SK-N-SH treated with all-trans-retinoic acid at 6 μM for 48 hours (cell line): ENCODE measurements around the gene TES.

Experiments
- ATAC-seq: fragments of 200-7000 bp; cut with Tn5 transposase; 3 replicates; pipeline ENCODE4 v1.9.1; 2020; ENCODE audit warnings: mild to moderate bottlenecking, moderate library complexity
- BACH2 ChIP-seq: fragments of 250-450 bp; sonication (Bioruptor Pico); IDR thresholded peaks from 2 replicates; pipeline ENCODE4 v1.9.0; 2021; ENCODE audit warnings: mild to moderate bottlenecking, borderline replicate concordance
- CREB5 ChIP-seq: fragments of 250-450 bp; sonication (Bioruptor Pico); IDR thresholded peaks from 2 replicates; pipeline ENCODE4 v1.5.1; 2020; ENCODE audit warnings: low read depth, mild to moderate bottlenecking, moderate library complexity
- CSDC2 ChIP-seq: fragments of 250-450 bp; sonication (Bioruptor Pico); IDR thresholded peaks from 2 replicates; pipeline ENCODE4 v1.5.0; 2020; ENCODE audit warnings: mild to moderate bottlenecking, moderate library complexity
- CSRNP3 ChIP-seq: fragments of 250-450 bp; sonication (Bioruptor Pico); IDR thresholded peaks from 2 replicates; pipeline ENCODE4 v1.5.1; 2021; ENCODE audit warnings: mild to moderate bottlenecking, moderate library complexity
- ESRRG ChIP-seq: fragments of 250-450 bp; sonication (Bioruptor Pico); IDR thresholded peaks from 2 replicates; pipeline ENCODE4 v1.6.1; 2021; ENCODE audit warnings: mild to moderate bottlenecking
- GLIS3 ChIP-seq: fragments of 250-450 bp; sonication (Bioruptor Pico); IDR thresholded peaks from 2 replicates; pipeline ENCODE4 v1.5.0; 2020; ENCODE audit warnings: mild to moderate bottlenecking, moderate library complexity
- ISL1 ChIP-seq: fragments of 250-450 bp; sonication (Bioruptor Pico); IDR thresholded peaks from 2 replicates; pipeline ENCODE4 v2.1.2; 2022; ENCODE audit warnings: mild to moderate bottlenecking, moderate library complexity
- OSR1 ChIP-seq: fragments of 250-450 bp; sonication (Bioruptor Pico); IDR thresholded peaks from 2 replicates; pipeline ENCODE4 v1.8.0; 2022; ENCODE audit warnings: moderate library complexity, mild to moderate bottlenecking, inconsistent platforms
- PATZ1 ChIP-seq: fragments of 250-450 bp; sonication (Bioruptor Pico); IDR thresholded peaks from 2 replicates; pipeline ENCODE4 v1.8.0; 2020; ENCODE audit warnings: mild to moderate bottlenecking, moderate library complexity, borderline replicate concordance
- POU6F1 ChIP-seq: fragments of 250-450 bp; sonication (Bioruptor Pico); IDR thresholded peaks from 2 replicates; pipeline ENCODE4 v1.8.0; 2021; ENCODE audit warnings: low read depth, mild to moderate bottlenecking, moderate library complexity, borderline replicate concordance
- PPARA ChIP-seq: fragments of 250-450 bp; sonication (Bioruptor Pico); IDR thresholded peaks from 2 replicates; pipeline ENCODE4 v1.5.0; 2020; ENCODE audit warnings: mild to moderate bottlenecking, borderline replicate concordance
- RARB ChIP-seq: fragments of 250-450 bp; sonication (Bioruptor Pico); IDR thresholded peaks from 2 replicates; pipeline ENCODE4 v1.8.0; 2021; ENCODE audit warnings: mild to moderate bottlenecking, moderate library complexity
- SNAI2 ChIP-seq: fragments of 250-450 bp; sonication (Bioruptor Pico); IDR thresholded peaks from 2 replicates; pipeline ENCODE4 v1.5.0; 2020; ENCODE audit warnings: mild to moderate bottlenecking, moderate library complexity
- TCF4 ChIP-seq: fragments of 250-450 bp; sonication (Bioruptor Pico); IDR thresholded peaks from 2 replicates; pipeline ENCODE4 v1.8.0; 2021; ENCODE audit warnings: mild to moderate bottlenecking, moderate library complexity, borderline replicate concordance
- TOX ChIP-seq: fragments of 250-450 bp; sonication (Bioruptor Pico); IDR thresholded peaks from 2 replicates; pipeline ENCODE4 v1.8.0; 2021; ENCODE audit warnings: mild to moderate bottlenecking, moderate library complexity, borderline replicate concordance
- TSHZ2 ChIP-seq: fragments of 250-450 bp; sonication (Bioruptor Pico); IDR thresholded peaks from 2 replicates; pipeline ENCODE4 v1.5.0; 2020; ENCODE audit warnings: mild to moderate bottlenecking, moderate library complexity
- ZFP3 ChIP-seq: fragments of 250-450 bp; sonication (Bioruptor Pico); IDR thresholded peaks from 2 replicates; pipeline ENCODE4 v1.5.0; 2020; ENCODE audit warnings: mild to moderate bottlenecking, moderate library complexity
- ZFP30 ChIP-seq: fragments of 450-650 bp; formaldehyde crosslinking; IDR thresholded peaks from 2 replicates; pipeline ENCODE4 v1.5.0; 2022; ENCODE audit warnings: mild to moderate bottlenecking, moderate library complexity
- ZNF565 ChIP-seq: fragments of 450-650 bp; formaldehyde crosslinking; conservative IDR thresholded peaks from 2 replicates; pipeline ENCODE4 v1.5.0; 2020; ENCODE audit warnings: low read depth, mild to moderate bottlenecking, moderate library complexity
- ZNF70 ChIP-seq: fragments of 450-650 bp; formaldehyde crosslinking; IDR thresholded peaks from 2 replicates; pipeline ENCODE4 v1.5.0; 2020; ENCODE audit warnings: mild to moderate bottlenecking, moderate library complexity
- ZNF8 ChIP-seq: fragments of 450-650 bp; formaldehyde crosslinking; IDR thresholded peaks from 2 replicates; pipeline ENCODE4 v1.5.0; 2020; ENCODE audit warnings: mild to moderate bottlenecking, moderate library complexity

The TES gene

GRCh38 chr7:116273918-116274301 is 63.6 kb downstream of the TES start:
- no peak for TF ChIP-seq OSR1 (CRISPR knock-in tag)
- ATAC-seq, result no peak

- TF ChIP-seq TCF4 (CRISPR knock-in tag) (no peak), PATZ1 (no peak), CREB5 (CRISPR knock-in tag) (no peak), ZFP30 (CRISPR knock-in tag) (no peak), RARB (CRISPR knock-in tag) (no peak), ZNF8 (no peak), TOX (CRISPR knock-in tag) (no peak), OSR1 (CRISPR knock-in tag) (no peak), ESRRG (CRISPR knock-in tag) (no peak)
- no peak for ATAC-seq
Observed at GRCh38 chr7:116277070-116277469, 66.7 kb downstream of the TES start.

- ATAC-seq, result peak; percentile 61; the same call in 2 of the 3 replicates
- no peak for TF ChIP-seq ZNF70 (CRISPR knock-in tag)
- TF ChIP-seq GLIS3 (CRISPR knock-in tag), result no peak
- no peak for TF ChIP-seq CSRNP3 (CRISPR knock-in tag)
- no peak for TF ChIP-seq BACH2 (CRISPR knock-in tag)
- TF ChIP-seq RARB (CRISPR knock-in tag), result no peak
- TF ChIP-seq ZFP30 (CRISPR knock-in tag), result no peak
Observed at GRCh38 chr7:116279217-116279616, 68.9 kb downstream of the TES start.

GRCh38 chr7:116280803-116281202 is 70.5 kb downstream of the TES start:
- peak; percentile 33; the same call in 1 of the 3 replicates for ATAC-seq
- TF ChIP-seq TOX (CRISPR knock-in tag), result no peak
- no peak for TF ChIP-seq POU6F1 (CRISPR knock-in tag)
- TF ChIP-seq GLIS3 (CRISPR knock-in tag), result no peak
- TF ChIP-seq ISL1, result no peak
- TF ChIP-seq TSHZ2, result no peak
- no peak for TF ChIP-seq SNAI2
- TF ChIP-seq ZFP3 (CRISPR knock-in tag), result no peak
- no peak for TF ChIP-seq PPARA
- no peak for TF ChIP-seq CSDC2 (CRISPR knock-in tag)
- no peak for TF ChIP-seq CREB5 (CRISPR knock-in tag)
- TF ChIP-seq ESRRG (CRISPR knock-in tag), result no peak
- no peak for TF ChIP-seq ZFP30 (CRISPR knock-in tag)
- no peak for TF ChIP-seq ZNF565 (CRISPR knock-in tag)
